Right lobe of liver (tissue), 6 donors: Measurements from ENCODE around the gene PPIL6. TPM values are rescaled to one million over a fixed set of nuclear protein-coding genes. Genes with fewer than 3 reads are reported as not detected.

Experiments used
- ATAC-seq, 4 donors: fragments of 200-7000 bp; cut with Tn5 transposase; one replicate each; pipeline ENCODE4 v1.9.1; 2020; ENCODE audit warnings: mild to moderate bottlenecking in 4 of 4, moderate library complexity in 4 of 4
- DNase-seq, 3 donors: peaks; one replicate each; pipeline ENCODE4 v3.0.0-alpha.2; 2020
- H3K27ac ChIP-seq, 3 donors: fragments of 200-600 bp; one replicate each; pipeline ENCODE4 v1.8.0; 2022
- H3K27me3 ChIP-seq, 2 donors: fragments of 200-600 bp; one replicate each; pipeline ENCODE4 v1.8.0; 2022
- H3K36me3 ChIP-seq, 4 donors: fragments of 200-600 bp; sonication (generic) in 1 of 4; one replicate each; pipeline versions ENCODE4 v1.5.1 to v1.8.0; 2017 to 2022; ENCODE audit warnings: control low read depth in 1 of 4
- H3K4me1 ChIP-seq, 4 donors: fragments of 200-600 bp; sonication (generic) in 1 of 4; one replicate each; pipeline versions ENCODE4 v1.5.1 to v1.8.0; 2017 to 2022; ENCODE audit warnings: control low read depth in 1 of 4
- H3K4me3 ChIP-seq, 3 donors: fragments of 200-600 bp; one replicate each; pipeline ENCODE4 v1.8.0; 2022
- H3K9me3 ChIP-seq, 4 donors: fragments of 200-600 bp; sonication (generic) in 1 of 4; one replicate each; pipeline versions ENCODE4 v1.5.1 to v1.8.0; 2017 to 2022; ENCODE audit warnings: control low read depth in 1 of 4
- POLR2A ChIP-seq: fragments of 450-650 bp; IDR thresholded peaks from one replicate; pipeline ENCODE4 v1.6.1; 2017; ENCODE audit warnings: antibody characterized with exemption, mild to moderate bottlenecking
- WGBS: methylation state at CpG from one replicate; pipeline ENCODE4 v1.1.6; 2018; ENCODE audit warnings: low coverage, low lambda C conversion rate; ENCODE audit not compliant: insufficient coverage; ENCODE audit errors: missing lambda C conversion rate; 5-methylcytosine and 5-hydroxymethylcytosine counted together
- intact Hi-C, 2 donors: fragments of 100-400 bp; cut with DNase I; formaldehyde crosslinking; loops; one replicate each; pipeline versions ENCODE4 v1.11.2 to v1.14.1; 2022
- total RNA-seq, 6 experiments: library from RNA; depleted of rRNA in 2 of 6; stranded (reverse); fragments of >200 nt in 2 of 6; fragmentation: NEBNext Ultra II Directional in 3 of 6; extraction: Animal tissue kit (Norgen Biotek cat#: 25700) in 3 of 6; gene quantifications; one replicate each; pipeline versions ENCODE4 v1.1.0 to v1.2.4, GENCODE V29; 2016 to 2023
- TF ChIP-seq, protein P1 (sequence below), 4 donors: fragments of 200-600 bp in 3 of 4; fragments of 450-650 bp in 1 of 4; IDR thresholded peaks; one replicate each; pipeline versions ENCODE4 v1.5.1 to v1.8.0; 2016 to 2022; ENCODE audit warnings: antibody characterized with exemption in 4 of 4, mild to moderate bottlenecking in 2 of 4
- donor health status: DM: no; HTN: yes; CAD: no.
- donor health status: DM: no; HTN: no; CAD: no.
- donor health status: DM: no; HTN: no; CAD: no.
- donor health status: DM: no; HTN: yes; CAD: no.
- donor health status: DM: no; HTN: yes; CAD: no.

The PPIL6 gene
- total RNA-seq, 6 experiments from 2014 or later, result 0.12 to 0.42 (median 0.33) TPM; not detected in 2

GRCh38 chr6:109475625-109476024 lies 35.2 kb upstream of the PPIL6 start:
- intact Hi-C loops, result no loop called here
- TF ChIP-seq, protein P1, sequence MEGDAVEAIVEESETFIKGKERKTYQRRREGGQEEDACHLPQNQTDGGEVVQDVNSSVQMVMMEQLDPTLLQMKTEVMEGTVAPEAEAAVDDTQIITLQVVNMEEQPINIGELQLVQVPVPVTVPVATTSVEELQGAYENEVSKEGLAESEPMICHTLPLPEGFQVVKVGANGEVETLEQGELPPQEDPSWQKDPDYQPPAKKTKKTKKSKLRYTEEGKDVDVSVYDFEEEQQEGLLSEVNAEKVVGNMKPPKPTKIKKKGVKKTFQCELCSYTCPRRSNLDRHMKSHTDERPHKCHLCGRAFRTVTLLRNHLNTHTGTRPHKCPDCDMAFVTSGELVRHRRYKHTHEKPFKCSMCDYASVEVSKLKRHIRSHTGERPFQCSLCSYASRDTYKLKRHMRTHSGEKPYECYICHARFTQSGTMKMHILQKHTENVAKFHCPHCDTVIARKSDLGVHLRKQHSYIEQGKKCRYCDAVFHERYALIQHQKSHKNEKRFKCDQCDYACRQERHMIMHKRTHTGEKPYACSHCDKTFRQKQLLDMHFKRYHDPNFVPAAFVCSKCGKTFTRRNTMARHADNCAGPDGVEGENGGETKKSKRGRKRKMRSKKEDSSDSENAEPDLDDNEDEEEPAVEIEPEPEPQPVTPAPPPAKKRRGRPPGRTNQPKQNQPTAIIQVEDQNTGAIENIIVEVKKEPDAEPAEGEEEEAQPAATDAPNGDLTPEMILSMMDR (IDR thresholded peaks at IDR 0.05), result no peak
- TF ChIP-seq POLR2A, result no peak
- H3K27me3 ChIP-seq, result no peaks in the 10 kb centered on the region
- peak; percentile 89 to 97 (median 94) for ATAC-seq
- peaks cover 0 to 46% (median under 1%) of the 10 kb centered on the region in 4 donors for H3K36me3 ChIP-seq
- no peak overlapping the region for H3K27ac ChIP-seq
- H3K9me3 ChIP-seq, result no peaks in the 10 kb centered on the region
- no peak overlapping the region for H3K4me3 ChIP-seq
- WGBS, result 49% methylated on average over 2 of the region's 2 CpGs
- H3K4me1 ChIP-seq, result peaks cover 0 to 18% (median 4%) of the 10 kb centered on the region in 4 donors
- DNase-seq, result peak in 2 of 3 donors; percentile 51 to 72

DNA sequence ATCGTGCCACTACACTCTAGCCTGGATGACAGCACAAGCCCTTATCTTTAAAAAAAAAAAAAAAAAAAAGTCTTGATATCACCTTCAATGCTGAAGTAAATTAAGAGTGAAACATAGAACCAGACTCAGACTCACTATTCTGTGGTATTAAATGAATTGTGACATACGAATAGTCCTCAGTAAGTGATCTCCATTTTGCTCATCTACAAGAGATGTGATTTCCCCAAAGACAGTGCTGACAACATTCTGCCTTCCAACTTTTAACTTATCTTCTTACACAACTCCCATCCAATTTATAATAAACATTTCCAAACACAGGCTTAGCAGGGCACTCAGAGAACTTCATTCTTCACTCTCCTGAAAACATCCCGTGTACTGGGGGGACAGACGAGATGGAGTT lies 34.6 kb upstream of the PPIL6 start:
- H3K4me1 ChIP-seq, result peaks cover 0 to 15% (median 4%) of the 10 kb centered on the region in 4 donors
- peaks cover 0 to 47% (median 0%) of the 10 kb centered on the region in 4 donors for H3K36me3 ChIP-seq
- WGBS, result 91% methylated on average over 4 of the region's 4 CpGs
- no peaks in the 10 kb centered on the region for H3K9me3 ChIP-seq
- no peaks in the 10 kb centered on the region for H3K27me3 ChIP-seq
- no peak overlapping the region for H3K27ac ChIP-seq
- intact Hi-C loops, result no loop called here
- H3K4me3 ChIP-seq, result no peak overlapping the region
- TF ChIP-seq, protein P1 (IDR thresholded peaks at IDR 0.05), result no peak
- TF ChIP-seq POLR2A, result no peak
- no peak for DNase-seq
- ATAC-seq, result no peak

DNA sequence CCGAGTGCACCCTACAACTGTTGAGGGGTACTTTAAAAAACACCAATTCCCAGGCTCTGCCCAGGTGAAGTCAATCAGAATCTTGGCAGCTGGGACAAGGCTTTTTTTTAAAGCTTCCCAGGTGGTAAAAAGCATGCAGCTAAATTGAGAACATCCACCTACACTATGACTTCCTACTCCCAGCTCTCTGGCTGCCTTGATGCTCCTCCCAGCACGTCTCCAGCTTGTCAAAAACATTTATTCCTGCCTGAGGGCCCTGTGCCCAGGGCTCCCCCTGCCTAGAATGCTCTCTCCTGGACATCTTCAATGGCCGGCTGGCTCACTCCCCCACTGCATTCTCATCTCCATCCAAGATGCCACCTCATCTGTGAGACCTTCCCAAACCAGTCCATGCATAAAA lies 32.7 kb upstream of the PPIL6 start:
- WGBS, result 94% methylated on average over 3 of the region's 3 CpGs
- DNase-seq (no peak), ATAC-seq (no peak)
- H3K4me3 ChIP-seq, result no peak overlapping the region
- no peaks in the 10 kb centered on the region for H3K27me3 ChIP-seq
- no peak overlapping the region for H3K27ac ChIP-seq
- TF ChIP-seq, protein P1 (IDR thresholded peaks at IDR 0.05), result no peak
- TF ChIP-seq POLR2A, result no peak
- no peaks in the 10 kb centered on the region for H3K9me3 ChIP-seq
- peaks cover 0 to 48% (median 0%) of the 10 kb centered on the region in 4 donors for H3K36me3 ChIP-seq
- intact Hi-C loops, result no loop called here
- peaks cover 0 to 11% (median 0%) of the 10 kb centered on the region in 4 donors for H3K4me1 ChIP-seq

DNA sequence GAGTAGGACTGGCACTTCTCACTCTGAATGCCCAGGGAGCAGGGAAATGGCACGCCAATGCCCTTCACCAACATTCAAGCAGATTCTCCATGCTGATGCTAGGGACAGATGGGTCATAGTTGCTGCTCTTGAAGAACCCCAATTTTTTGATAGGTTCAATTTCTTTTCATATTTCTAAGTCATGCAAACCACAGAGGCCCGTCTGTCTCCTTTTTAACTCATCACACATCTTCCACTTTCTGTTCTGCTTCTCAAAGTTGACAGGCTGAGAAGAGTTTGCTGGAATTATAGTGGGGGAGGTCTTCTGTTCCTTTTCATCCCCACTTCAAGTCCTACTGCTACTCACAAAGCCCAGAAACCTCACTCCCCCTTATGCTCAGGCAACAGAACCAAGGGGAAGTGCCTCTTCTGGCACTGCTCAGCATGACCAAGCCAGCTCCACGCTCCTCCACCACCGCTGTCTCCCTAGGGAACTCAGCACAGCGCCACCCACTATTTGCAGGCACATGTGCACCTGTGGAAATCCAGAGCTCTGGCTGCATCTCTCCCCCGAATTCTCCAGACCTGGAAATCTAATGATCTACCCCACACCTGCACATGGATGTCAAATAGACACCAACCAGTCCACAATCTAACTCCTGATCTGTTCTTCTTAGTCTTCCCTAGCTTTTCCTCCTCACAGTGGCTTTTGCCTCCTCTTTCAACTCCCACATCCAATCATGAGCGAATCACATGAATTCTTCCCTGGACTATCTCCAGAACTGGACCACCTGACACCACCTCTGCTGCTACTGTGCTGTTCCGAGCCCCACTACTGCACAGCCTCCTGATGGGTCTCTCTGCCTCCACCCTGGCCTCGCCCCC lies 31.9 kb upstream of the PPIL6 start:
- ATAC-seq (no peak), DNase-seq (no peak)
- intact Hi-C loops, result no loop called here
- Histone ChIP-seq H3K27ac (no peak overlapping the region), H3K9me3 (no peaks in the 10 kb centered on the region), H3K27me3 (no peaks in the 10 kb centered on the region), H3K4me3 (no peak overlapping the region), H3K4me1 (peaks cover 0 to 11% (median 0%) of the 10 kb centered on the region in 4 donors), H3K36me3 (peaks cover 0 to 56% (median 0%) of the 10 kb centered on the region in 4 donors)
- WGBS, result 96% methylated on average over 7 of the region's 9 CpGs
- TF ChIP-seq, protein P1 (IDR thresholded peaks at IDR 0.05), result no peak
- TF ChIP-seq POLR2A, result no peak
